Glutamatergic neuron (in vitro differentiated cells): ENCODE measurements around the gene FCRL5. TPM values are rescaled to one million over a fixed set of nuclear protein-coding genes. Genes with fewer than 3 reads are reported as not detected.
"Not testable (repeated sequence)": the region's sequence is repeated elsewhere in the genome, so short reads cannot be mapped to it uniquely, and the experiment has no call there.

ENCODE experiments used
- DNase-seq: peaks from one replicate; pipeline ENCODE4 v3.0.0; 2022
- H3K27ac Mint-ChIP-seq: one replicate; pipeline ENCODE4 v1.8.0; 2020; ENCODE audit warnings: mild to moderate bottlenecking, mixed read lengths, inconsistent platforms; ENCODE audit not compliant: unreplicated experiment
- H3K27me3 Mint-ChIP-seq: one replicate; pipeline ENCODE4 v1.8.0; 2020; ENCODE audit warnings: mild to moderate bottlenecking, moderate library complexity, mixed read lengths, inconsistent platforms; ENCODE audit not compliant: unreplicated experiment
- H3K36me3 Mint-ChIP-seq: one replicate; pipeline ENCODE4 v1.8.0; 2020; ENCODE audit warnings: mild to moderate bottlenecking, mixed read lengths, inconsistent platforms; ENCODE audit not compliant: unreplicated experiment
- H3K4me1 Mint-ChIP-seq: one replicate; pipeline ENCODE4 v1.8.0; 2020; ENCODE audit warnings: mild to moderate bottlenecking, low read depth, mixed read lengths, inconsistent platforms; ENCODE audit not compliant: unreplicated experiment
- H3K4me3 Mint-ChIP-seq: one replicate; pipeline ENCODE4 v1.8.0; 2020; ENCODE audit warnings: mild to moderate bottlenecking, mixed read lengths, inconsistent platforms; ENCODE audit not compliant: unreplicated experiment
- H3K9me3 Mint-ChIP-seq: one replicate; pipeline ENCODE4 v1.8.0; 2020; ENCODE audit warnings: mild to moderate bottlenecking, moderate library complexity, mixed read lengths, inconsistent platforms; ENCODE audit not compliant: unreplicated experiment
- total RNA-seq: library from RNA; stranded (reverse); fragmentation: NEBNext Ultra II Directional; extraction: Animal tissue kit (Norgen Biotek cat#: 25700); gene quantifications from one replicate; pipeline ENCODE4 v1.2.1, GENCODE V29; 2021; ENCODE audit not compliant: unreplicated experiment
- TF ChIP-seq, protein P1 (sequence below): fragments of 200-600 bp; sonication (generic); IDR thresholded peaks from one replicate; pipeline ENCODE4 v1.5.0; 2021; ENCODE audit not compliant: partially characterized antibody, unreplicated experiment

FCRL5 gene
- total RNA-seq, 1 donor from 2014 or later = not detected

DNA sequence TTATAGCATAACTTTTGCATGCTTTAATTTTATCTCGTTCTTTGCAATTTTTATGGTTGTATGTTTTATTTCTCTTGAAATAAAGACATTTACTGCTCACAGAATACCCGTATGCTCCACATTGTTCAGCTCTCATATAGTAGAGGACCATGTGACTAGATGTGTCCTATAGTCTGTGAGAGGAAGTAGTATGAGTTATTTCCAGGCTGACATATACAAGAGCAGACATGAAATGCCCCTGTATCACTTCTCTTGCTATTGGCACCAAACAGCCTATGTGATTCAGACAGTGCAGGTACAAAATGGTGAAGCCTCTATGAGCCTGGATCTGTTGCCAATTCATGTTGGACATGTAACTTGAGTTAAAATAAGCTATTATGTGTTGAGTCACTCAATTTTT lies 5.8 kb upstream of the FCRL5 start:
- TF ChIP-seq, protein P1, sequence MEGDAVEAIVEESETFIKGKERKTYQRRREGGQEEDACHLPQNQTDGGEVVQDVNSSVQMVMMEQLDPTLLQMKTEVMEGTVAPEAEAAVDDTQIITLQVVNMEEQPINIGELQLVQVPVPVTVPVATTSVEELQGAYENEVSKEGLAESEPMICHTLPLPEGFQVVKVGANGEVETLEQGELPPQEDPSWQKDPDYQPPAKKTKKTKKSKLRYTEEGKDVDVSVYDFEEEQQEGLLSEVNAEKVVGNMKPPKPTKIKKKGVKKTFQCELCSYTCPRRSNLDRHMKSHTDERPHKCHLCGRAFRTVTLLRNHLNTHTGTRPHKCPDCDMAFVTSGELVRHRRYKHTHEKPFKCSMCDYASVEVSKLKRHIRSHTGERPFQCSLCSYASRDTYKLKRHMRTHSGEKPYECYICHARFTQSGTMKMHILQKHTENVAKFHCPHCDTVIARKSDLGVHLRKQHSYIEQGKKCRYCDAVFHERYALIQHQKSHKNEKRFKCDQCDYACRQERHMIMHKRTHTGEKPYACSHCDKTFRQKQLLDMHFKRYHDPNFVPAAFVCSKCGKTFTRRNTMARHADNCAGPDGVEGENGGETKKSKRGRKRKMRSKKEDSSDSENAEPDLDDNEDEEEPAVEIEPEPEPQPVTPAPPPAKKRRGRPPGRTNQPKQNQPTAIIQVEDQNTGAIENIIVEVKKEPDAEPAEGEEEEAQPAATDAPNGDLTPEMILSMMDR = no peak
- Mint-ChIP-seq H3K9me3 (no peaks in the 10 kb centered on the region), H3K4me3 (no peak overlapping the region), H3K27ac (no peak overlapping the region), H3K4me1 (no peaks in the 10 kb centered on the region), H3K27me3 (no peaks in the 10 kb centered on the region), H3K36me3 (no peaks in the 10 kb centered on the region)
- DNase-seq = no peak

DNA sequence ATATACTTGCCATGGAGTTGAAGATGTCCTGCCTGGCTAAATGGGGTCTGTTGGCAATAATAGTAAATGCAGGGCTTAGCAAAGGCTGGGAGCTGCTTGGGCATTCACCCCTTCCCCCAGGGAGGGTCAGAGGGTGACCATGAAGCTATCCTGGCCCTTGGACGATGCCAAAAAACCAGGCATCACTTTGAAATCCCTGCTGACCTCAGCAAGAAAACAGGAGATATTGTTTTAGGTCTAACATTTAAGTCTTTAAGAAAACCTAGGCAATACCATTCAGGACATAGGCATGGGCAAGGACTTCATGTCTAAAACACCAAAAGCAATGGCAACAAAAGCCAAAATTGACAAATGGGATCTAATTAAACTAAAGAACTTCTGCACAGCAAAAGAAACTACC lies 4.2 kb downstream of the FCRL5 start:
- H3K27ac Mint-ChIP-seq, DNase-seq, H3K36me3 Mint-ChIP-seq, H3K27me3 Mint-ChIP-seq, H3K4me3 Mint-ChIP-seq, H3K9me3 Mint-ChIP-seq, H3K4me1 Mint-ChIP-seq: not testable (repeated sequence)

DNA sequence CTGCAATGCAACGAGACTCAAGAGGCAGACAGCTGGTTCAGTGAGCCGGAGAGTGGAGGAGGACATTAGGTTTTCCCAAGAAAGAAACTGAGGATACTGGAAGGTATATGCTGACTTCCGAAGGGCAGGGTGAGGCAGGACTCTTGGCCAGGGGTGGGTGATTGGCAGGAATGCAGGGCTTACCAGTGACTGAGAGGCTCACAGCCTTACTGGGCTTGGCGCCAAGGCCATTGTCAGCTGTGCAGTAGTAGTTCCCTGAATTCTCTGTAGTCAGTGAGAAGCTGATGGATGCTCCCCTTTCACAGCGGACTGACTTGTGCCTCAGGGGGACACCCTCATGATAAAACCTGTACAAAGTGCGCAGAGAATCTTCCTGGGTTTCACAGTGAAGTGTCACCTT lies 9.6 kb downstream of the FCRL5 start:
- Mint-ChIP-seq H3K27ac (no peak overlapping the region), H3K27me3 (no peaks in the 10 kb centered on the region), H3K4me1 (no peaks in the 10 kb centered on the region), H3K9me3 (no peaks in the 10 kb centered on the region), H3K36me3 (no peaks in the 10 kb centered on the region), H3K4me3 (no peak overlapping the region)
- TF ChIP-seq, protein P1 = no peak
- no peak for DNase-seq

DNA sequence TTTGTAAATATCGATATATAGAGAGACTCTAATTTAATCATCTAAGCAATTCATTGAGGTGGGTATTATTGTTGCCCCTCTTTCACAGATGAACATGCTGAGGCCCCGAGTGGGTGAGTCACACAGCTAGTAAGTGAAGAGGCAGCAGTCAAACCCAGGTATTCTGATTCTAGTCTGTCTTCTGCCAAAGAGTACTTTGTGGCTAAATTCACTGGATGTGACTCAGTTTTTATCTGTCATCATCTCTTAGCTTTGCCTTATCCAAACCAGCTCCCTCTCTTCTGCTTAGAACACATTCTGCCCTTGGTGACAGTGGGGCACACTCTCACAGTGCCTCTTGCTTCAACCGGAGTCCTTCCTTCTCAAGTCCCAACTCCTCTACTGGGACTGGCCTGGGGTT lies 11.5 kb downstream of the FCRL5 start:
- Mint-ChIP-seq H3K4me1 (no peaks in the 10 kb centered on the region), H3K27me3 (no peaks in the 10 kb centered on the region), H3K9me3 (no peaks in the 10 kb centered on the region), H3K27ac (no peak overlapping the region), H3K4me3 (no peak overlapping the region), H3K36me3 (no peaks in the 10 kb centered on the region)
- TF ChIP-seq, protein P1 = no peak
- no peak for DNase-seq

DNA sequence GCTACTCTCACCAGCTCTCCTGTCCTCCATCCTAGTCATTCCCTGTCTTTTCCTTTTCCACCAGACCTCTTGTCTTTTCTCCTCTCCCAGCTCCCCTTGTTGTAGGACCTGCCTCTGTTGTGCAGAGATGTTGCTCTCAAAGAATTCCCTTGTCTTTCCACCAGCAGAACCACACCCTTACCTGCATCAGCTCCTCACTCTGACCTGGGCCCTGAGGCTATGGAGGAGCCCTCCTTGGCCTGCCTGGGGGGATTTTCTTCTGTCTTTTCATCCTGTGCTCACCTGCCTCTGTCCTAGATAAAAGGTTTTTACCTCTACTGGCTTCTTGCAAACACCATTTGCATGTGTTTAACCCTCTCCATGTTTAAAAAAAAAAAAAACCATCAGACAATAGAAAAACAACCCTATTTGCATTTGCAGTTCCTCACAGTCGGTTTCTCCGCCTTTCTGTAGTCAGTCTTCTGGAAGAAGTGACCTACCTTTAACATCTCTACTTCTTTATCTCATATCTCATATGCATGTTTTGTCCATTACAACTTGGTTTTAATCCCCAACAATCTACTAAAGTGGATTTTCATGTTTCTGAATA lies 12.1 kb downstream of the FCRL5 start:
- Mint-ChIP-seq H3K4me3 (no peak overlapping the region), H3K4me1 (no peaks in the 10 kb centered on the region), H3K36me3 (no peaks in the 10 kb centered on the region), H3K9me3 (no peaks in the 10 kb centered on the region), H3K27ac (no peak overlapping the region), H3K27me3 (no peaks in the 10 kb centered on the region)
- TF ChIP-seq, protein P1 = no peak
- DNase-seq = no peak
